GM08714 (cell line): ENCODE data around the gene ABCC1.
"Not testable (repeated sequence)": the region's sequence is repeated elsewhere in the genome, so short reads cannot be mapped to it uniquely, and the experiment has no call there.

Source experiments
- H3K4me3 ChIP-seq: fragments of 200-500 bp; sonication (Bioruptor generic); 2 replicates; pipeline ENCODE4 v1.5.1; 2014; ENCODE audit warnings: mild to moderate bottlenecking, low read length, inconsistent platforms
- ZNF274 ChIP-seq: IDR thresholded peaks from 2 replicates; pipeline ENCODE4 v1.6.1; 2012; ENCODE audit warnings: mild to moderate bottlenecking, low read depth, low read length

ABCC1 gene

GRCh38 chr16:16144416-16144815 is 195.0 kb downstream of the ABCC1 start:
- H3K4me3 ChIP-seq: no peak overlapping the region
- TF ChIP-seq ZNF274: no peak

GRCh38 chr16:16145286-16145685 is 195.9 kb downstream of the ABCC1 start:
- no peak overlapping the region for H3K4me3 ChIP-seq
- no peak for TF ChIP-seq ZNF274

- TF ChIP-seq ZNF274: no peak
- H3K4me3 ChIP-seq: no peak overlapping the region
These were observed 197.2 kb downstream of the ABCC1 start for GRCh38 chr16:16146380-16147315.

DNA sequence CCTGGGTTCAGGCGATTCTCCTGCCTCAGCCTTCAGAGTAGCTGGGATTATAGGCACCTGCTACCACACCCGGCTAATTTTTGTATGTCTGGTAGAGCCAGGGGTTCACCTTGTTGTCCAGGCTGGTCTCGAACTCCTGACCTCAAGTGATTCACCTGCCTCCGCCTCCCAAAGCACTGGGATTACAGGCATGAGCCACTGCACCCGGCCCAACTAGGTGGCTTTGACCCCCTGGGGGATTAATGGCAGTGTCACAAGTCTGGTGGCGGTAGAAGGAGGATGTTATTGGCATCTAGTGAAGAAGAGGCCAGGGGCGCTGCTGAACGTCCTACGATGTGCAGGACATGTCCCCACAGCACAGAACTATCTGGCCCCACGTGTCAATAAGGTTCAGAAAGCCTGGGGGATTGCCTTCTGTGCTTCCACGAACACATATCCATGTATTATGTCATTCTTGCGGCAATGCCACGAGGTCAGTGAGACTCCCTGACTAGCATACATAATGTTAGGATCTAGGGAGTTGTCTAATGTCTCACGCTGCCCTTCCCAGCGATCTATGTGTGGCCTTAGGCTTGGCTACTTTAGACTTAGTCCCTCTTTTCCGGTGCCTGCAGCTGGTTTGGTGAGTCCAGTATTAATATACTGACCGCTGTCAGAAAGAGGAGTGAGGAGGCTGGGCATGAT is 198.0 kb downstream of the ABCC1 start:
- no peak for TF ChIP-seq ZNF274
- no peak overlapping the region for H3K4me3 ChIP-seq

DNA sequence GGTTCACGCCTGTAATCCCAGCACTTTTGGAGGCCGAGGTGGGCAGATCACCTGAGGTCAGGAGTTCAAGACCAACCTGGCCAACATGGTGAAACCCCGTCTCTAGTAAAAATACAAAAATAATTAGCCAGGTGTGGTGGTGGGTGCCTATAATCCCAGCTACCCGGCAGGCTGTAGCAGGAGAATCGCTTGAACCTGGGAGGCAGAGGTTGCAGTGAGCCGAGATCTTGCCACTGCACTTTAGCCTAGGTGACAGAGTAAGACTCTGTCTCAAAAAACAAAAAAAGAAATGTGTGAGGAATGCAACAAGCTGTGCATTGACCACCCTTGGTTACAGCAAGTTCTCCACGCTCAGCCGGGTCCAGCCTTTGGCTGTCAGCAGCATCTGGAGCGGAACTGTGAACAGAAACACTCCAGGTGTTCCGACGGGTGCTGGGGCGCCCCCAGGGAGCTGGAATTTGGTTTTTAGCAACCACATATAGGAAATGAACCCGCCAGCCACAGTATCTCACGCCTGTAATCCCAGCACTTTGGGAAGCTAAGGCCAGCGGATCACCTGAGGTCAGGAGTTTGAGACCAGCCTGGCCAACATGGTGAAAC is 198.7 kb downstream of the ABCC1 start:
- H3K4me3 ChIP-seq: not testable (repeated sequence)

DNA sequence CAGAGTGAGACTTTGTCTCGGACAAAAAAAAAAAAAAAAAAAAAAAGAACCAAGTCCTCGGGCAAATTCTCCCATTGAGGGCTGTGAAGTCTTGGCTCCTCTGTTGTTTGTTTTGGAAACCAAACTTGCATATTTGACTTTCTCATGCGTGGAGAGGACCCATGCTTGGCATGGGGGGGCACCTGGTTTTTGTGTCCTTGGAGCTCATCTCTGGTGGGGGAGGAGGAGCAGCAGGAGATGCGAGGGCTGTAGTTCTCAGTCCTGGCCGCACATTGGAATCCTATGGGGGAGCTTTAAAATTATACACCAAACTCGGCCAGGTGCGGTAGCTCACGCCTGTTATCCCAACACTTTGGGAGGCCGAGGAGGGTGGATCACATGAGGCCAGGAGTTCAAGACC is 199.3 kb downstream of the ABCC1 start:
- H3K4me3 ChIP-seq: no peak overlapping the region
- no peak for TF ChIP-seq ZNF274

DNA sequence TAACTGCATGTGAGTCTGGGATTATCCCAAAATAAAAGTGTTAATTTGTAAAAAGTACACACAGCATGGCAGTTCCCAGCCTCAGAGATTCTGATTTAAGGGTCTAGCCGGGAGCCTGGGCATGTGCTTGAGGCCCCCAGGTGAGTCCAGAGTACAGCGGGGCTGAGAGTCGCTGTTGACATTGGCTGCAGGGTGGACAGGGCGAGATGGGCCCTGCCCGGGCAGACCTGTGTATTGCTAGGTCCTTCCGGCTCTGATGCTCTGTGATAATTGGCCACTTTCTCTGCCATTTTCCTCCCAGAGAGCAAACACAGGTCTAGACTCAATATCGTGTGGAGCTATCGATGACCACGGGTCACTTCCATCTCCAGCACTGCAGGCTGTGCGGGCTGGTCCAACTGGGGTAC is 200.3 kb downstream of the ABCC1 start:
- no peak overlapping the region for H3K4me3 ChIP-seq
- no peak for TF ChIP-seq ZNF274

DNA sequence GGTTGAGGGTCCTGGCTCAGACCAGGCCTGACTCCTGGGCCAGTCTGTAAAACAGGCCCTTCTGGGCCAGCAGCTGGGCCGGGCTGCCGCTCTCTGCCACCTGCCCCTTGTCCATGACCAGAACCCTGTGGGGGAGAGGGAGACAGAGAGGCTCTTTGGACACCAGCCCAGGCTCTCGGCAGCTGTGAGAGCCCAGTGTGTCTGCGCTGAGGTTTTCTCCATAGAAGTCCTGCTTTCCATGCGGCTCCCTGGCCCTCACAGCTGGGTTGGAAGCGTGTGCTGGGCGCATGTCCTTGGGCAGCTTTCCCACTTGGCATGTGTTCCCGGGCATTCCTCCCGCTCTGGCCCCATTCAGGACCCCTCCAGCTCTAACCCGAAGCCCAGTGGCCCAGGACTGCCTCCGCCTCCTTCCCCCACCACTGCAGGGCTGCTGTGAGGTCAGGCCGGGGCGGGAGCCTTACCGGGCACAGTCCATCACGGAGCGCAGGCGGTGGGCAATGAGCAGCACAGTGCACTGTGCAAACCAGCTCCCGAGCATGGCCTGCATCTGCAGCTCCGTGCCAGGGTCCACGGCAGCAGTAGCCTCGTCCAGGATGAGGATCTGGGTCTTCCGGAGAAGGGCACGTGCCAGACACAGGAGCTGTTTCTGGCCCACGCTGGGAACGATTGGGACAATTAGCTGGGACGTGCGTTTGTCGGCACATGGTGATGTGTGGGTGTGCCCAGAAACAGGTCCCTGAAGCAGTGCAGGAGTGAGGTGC is 200.9 kb downstream of the ABCC1 start:
- no peak for TF ChIP-seq ZNF274
- H3K4me3 ChIP-seq: no peak overlapping the region

GRCh38 chr16:16150878-16151152 is 201.4 kb downstream of the ABCC1 start:
- H3K4me3 ChIP-seq: no peak overlapping the region
- TF ChIP-seq ZNF274: no peak

DNA sequence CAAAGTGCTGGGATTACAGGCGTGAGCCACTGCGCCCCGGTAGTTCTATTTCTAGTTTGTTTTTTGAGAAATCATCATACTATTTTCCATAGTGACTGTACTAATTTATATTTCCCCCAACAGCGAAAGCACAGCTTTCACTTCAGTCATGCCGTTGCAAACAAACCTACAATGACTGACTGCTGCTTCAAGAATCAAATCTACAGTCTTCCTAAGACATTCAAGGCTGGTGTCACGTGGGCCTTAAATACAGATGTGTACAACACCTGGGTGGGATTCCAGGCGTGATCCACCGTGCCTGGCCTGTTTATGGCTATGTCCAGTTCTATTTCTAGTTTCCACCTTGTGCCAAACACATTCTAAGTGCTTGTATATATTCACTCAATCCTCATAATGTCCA is 201.9 kb downstream of the ABCC1 start:
- no peak overlapping the region for H3K4me3 ChIP-seq
- TF ChIP-seq ZNF274: no peak

GRCh38 chr16:16153000-16153399 is 203.6 kb downstream of the ABCC1 start:
- not testable (repeated sequence) for H3K4me3 ChIP-seq

DNA sequence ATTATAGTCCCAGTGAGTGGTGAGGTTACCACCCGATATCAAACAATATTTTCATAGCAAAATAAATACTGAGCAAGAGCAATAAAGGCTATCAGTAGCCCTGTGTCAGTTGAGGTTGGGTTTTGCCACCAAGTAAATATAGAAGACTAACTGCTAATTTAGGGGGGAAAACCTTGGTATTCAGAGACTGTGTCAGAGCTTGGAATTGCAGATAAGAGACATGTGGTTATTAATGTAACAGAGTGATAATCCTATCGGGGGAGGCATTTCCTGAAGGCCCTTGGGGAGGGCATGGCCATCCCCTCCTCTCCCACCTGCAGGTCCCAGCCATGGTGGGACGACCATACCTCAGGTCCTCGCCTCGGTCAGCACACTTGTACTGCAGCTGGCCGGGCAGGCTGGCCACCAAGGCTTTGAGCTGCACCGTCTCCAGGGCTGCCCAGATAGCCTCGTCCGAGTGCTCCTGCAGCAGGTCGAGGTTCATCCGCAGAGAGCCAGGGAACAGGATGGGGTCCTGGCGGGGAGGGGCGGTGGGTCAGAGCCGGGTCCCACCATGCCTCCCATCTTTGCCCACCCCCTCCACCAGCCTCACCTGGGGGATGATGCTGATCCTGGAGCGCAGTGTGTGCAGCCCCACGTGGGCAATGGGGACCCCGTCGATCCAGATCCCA is 205.0 kb downstream of the ABCC1 start:
- H3K4me3 ChIP-seq: no peak overlapping the region
- TF ChIP-seq ZNF274: no peak

DNA sequence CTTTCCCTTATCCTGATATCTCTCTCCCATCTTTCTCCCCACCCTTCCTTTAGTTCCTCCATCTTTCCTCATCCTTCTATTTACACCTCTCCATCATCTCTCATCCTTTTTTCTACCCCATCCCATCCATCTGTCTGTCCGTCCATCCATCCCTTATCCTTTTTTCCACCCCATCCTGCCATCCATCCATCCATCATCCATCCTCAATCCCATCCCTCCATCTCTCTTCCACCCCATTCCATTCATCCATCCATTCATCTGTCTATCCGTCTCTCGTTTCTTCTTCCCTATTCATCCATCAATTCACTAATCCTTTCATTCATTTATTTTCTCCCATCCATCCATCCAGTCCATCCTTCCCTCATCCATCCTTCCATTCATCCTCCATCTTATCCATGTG is 205.8 kb downstream of the ABCC1 start:
- no peak for TF ChIP-seq ZNF274

GRCh38 chr16:16157166-16157565 is 207.8 kb downstream of the ABCC1 start:
- no peak for TF ChIP-seq ZNF274
- H3K4me3 ChIP-seq: no peak overlapping the region

More for the DNA sequence above, 205.8 kb downstream of the ABCC1 start:
- no peak overlapping the region for H3K4me3 ChIP-seq
